Activated effector memory CD4-positive, alpha-beta T cell treated with Interleukin-2 at 50 U/mL for 16 hours (primary cell): ENCODE measurements around the gene MITF.
"Not testable (repeated sequence)": the region's sequence is repeated elsewhere in the genome, so short reads cannot be mapped to it uniquely, and the experiment has no call there.

Experiments used
- DNase-seq: peaks from one replicate; pipeline ENCODE4 v3.0.0-alpha.2; 2020

Gene MITF

DNA sequence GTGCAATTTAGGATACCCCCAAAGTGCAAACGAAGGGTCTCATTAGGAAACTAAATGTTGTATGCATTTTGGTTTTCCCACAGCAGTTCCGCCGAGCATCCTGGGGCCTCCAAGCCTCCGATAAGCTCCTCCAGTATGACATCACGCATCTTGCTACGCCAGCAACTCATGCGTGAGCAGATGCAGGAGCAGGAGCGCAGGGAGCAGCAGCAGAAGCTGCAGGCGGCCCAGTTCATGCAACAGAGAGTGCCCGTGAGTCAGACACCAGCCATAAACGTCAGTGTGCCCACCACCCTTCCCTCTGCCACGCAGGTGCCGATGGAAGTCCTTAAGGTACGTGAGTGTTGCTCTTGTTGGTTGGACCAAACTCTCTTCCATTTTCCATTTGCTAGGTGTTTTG, 139.8 kb downstream of the MITF start:
- no peak for DNase-seq

DNA sequence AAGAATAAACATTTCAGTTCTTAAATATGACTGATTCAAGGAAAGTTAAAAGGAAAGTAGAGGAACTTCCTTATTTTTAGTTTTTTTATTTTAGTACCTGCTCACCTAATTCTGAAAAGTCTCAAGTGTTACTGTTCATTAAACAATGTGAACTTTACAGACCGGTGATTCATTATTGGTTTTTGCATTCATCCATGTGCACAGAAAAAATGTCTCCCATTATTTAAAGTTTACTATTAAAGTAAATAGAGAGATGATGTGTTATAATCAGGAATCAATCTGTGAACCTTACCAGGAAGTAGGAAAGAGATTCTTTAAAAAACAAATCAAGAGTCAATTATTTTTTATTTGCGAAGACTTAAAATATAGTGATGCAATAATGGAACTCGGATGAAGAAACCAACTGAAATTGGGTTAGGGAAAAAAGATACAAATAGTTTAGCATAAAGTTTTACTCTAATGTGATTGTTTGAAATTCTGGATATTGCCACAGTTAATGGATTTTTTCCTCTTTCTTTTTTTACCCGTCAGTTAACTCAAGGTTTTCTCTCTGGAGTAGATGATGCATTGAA, 140.9 kb downstream of the MITF start:
- no peak for DNase-seq

DNA sequence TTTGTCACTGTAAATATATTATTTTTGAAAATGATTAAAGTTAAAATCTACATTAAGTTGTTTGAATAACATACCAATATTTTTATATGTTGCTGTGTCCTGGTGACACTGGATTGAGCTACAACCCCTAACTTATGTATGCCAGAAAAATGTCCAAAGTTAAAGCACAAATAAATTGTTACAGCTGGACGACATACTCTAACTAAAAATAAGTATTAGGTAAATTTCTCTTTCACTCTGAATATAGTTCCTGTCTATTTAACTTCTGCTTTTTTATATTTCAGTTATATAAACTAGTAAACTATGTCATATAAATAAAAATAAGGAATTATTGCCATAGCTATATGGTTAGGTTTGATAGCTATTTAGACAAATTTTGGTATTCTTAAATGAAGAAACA, 141.8 kb downstream of the MITF start:
- DNase-seq = no peak

DNA sequence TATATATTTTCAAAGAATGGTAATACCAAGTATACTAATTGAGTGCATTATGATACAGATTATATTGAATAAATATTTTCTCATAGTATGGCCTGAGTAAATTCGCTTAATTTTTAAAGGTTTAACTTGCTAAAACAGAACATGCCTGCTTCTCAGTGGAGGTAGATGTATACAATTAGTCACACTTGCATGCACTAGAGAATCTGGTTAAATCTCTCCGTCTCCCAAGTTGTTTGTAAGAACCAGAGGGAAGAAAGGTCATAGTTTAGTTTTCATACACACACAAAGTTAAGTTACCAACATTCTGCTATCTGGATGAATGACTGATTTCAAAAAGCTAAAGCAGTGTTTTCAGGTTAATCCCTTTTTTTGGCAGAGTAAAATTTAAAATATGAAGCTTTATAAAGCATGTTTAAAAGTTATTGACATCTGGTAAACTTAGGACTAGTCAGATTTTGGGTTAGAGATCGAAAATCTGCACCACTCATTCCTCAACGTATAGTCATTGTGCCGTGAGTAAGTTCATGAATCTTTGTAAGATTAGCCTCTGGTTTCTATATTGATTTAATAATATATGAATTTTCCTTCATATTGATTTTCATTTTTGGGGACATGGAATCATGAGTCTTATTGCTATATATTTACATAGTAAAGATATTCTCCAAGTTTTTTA, 142.6 kb downstream of the MITF start:
- DNase-seq = no peak

DNA sequence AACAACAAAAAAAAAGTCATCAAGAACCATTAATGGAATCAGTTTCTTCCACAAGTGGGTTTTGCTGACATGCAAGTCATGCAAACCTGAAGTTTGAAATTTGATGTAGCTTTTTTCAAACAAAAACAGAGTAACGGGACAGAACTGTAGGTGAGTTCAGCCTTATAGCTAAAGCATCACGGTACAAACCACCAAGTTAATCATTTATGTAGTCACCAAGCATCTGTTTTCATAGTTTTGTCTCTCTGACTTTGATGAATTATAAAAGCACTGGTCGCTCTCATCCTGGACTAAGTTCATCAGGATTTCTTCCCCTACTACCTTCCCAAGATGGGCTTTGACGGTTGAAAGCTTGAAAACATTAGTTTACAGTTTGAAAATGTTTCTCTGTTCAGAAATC, 143.3 kb downstream of the MITF start:
- no peak for DNase-seq

DNA sequence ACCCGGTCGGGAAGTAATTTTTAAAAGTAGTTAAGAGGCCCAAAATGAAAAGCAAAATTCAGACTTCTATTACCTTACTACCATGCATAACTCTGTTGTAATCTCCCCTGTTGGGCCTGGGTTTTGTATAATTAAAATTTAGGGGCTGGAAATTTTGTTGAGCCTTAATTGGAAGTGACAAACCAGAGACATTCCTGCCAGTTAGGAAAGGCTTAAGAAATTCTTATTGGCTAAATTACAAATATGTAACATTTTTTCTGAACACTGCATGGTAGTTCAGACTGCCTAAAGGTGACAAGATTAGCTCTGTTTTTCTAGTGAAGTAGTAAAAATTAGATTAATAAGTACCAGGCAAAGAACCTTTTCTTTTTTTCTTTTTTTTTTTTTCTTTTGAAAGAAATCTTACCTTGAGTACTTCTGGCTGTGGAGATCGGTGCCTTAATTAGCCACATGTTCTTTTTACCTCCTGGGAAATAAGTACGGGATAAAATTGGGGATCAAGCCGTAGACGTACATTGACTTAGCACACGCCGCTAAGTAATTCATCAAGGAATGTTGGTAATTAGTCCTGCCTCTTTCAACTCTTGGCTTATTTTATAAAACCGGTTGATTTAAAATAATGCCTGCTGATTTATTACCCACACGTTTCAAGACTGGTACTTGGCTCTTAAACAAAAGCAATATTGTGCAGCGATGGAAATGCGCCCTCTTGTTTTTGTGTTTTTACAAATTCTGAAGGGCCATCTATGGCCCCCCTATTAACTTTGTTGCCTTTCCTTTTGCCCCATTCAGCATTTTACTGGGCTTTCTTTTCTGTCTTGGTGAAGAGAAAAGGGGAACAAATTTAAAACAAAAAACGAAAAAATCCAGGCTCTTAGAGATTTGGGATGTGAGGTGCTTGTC, 149.0 kb downstream of the MITF start:
- no peak for DNase-seq

DNA sequence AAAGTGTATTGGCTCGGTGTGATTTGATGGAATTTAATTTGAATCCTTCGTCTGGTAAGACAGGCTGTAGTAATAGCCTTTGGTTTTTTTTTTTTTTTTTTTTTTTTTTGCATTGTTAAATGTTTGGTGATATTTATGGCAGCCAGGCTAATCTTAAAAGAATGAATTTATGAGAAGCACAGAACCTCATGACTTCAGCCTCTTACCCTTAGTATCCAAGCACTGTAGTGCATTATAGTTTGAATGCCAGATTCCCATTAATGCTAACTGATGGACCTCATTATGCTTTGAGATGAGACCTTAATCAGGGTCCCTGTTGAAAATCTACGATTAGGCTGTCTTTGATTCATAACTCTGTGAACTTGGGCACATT, 149.7 kb downstream of the MITF start:
- DNase-seq = no peak

DNA sequence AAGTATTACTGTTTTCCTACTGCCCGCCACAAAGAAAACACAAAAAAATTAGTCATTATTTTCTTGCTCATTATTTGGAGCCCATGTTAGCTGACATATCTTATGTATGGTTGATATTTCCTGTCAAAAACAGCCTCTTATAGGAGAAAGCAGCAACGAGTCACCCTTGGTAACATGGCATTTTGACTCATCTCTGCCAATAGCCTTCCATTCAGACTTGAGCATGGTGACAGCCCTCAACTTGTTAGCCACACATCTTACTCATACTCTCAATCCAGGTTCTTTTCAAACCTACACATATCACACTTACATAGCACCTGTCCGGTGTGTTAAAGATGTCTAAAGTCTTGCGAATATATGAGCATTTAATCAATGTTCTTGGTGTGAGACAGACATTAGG, 150.8 kb downstream of the MITF start:
- DNase-seq = no peak

DNA sequence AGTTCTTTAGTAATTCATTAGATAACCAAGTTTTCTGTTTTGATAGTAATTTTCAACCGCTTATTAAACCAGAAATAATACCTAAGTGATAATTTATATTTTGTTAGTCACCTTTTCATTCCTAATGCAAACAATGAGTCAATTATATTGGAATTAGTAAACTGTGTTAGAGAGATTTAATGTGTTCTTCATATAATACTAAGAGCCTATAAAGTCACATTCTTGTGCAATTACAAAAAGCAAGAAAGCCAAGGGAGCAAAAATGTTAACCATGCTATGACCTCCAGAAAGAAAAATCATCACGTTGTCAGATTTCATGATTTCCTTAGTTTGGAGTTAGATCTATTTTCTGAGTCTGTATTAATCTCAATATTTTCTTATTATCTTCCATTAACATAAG, 151.4 kb downstream of the MITF start:
- DNase-seq = no peak

DNA sequence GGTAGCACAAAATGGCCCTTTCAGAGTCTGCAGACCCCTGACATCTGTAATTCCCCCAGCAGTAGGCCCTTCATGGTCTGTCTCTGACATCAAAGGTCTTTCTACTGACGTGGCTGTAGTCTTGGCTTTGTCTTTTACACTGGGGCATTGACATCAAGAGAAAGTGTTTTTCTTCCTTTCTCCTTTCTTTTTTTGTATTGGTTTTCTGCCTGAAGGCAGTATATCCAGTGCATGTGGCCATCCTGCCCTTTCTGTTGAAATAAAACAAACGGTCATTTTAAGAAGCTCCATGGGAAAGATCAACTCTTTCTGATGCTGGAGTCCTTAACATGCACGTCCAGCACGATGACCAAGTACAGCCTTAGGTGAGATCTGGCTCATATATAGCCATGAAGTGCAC, 153.4 kb downstream of the MITF start:
- DNase-seq = no peak

DNA sequence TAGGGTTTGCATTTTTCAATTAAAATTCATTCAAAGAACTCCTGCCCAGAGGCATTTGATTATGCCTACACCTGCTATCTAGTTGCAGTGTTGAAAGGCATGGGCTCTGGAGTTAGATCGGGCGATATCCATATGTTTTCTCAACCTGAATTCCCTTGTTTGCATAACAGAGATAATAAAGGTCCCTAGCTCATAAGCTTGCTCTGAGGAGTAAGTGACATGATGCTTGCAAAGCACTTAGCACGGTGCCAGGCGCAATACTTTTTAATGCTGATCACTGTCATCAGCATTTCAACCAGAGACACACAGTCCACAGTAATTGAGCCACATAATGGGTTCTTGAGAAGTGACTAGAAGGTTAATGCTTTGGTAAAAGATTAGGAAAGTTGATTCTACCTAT, 154.0 kb downstream of the MITF start:
- no peak for DNase-seq

DNA sequence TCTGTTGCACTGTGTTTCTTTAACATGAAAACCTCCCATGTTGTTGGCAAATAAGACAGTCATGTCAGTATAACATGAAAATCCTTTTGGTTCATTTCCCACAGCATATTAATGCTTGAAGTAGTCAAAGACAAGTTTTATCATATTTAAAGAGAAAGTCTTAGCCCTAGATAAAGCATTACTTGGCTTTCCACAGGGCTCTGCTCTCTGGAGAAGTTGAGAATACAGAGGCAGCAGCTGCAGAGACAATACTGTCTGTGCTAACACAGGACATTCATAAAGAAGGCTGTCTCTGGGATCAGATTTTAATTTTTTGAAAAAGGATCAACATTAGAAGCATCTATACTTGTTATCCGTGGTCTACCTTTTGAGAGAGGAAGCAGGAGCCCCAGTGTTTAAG, 156.8 kb downstream of the MITF start:
- DNase-seq = no peak

DNA sequence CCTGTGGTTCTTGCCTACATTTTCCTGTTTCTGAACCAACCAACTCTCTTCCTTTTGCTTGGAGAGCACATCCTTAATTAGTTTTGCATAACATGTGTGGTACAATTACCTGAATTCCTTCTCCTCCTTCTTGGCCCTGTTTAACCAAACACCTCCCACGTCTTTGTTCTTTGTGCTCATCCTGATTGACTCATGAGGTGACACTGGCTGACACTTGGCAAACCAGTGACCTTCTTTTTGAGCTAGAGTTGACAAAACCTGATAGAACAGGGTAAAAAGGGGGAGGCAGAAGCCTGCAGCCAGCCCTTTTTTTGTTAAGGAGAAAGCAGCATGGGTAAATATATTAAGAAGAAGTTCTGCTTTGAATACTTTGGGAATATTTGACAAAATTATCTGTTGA, 161.1 kb downstream of the MITF start:
- DNase-seq = no peak

DNA sequence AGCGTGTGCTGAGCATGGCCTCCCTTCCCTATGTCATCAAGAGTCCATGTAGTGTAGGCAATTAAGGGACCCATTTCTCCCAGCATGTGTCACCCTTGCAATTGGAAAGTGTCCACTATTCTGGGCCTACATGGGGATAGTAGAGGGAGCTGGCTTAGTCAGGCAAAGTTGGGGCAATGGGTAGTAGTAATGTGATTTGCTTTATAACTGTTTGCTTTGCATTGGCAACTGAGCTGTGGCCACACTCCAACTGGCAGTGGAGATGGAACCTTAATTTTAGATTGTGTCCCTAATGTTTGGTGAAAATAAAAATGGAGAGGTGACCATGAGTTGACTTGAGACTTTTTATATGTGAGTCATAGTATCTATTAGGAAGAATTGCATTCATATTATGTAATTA, 162.5 kb downstream of the MITF start:
- no peak for DNase-seq

DNA sequence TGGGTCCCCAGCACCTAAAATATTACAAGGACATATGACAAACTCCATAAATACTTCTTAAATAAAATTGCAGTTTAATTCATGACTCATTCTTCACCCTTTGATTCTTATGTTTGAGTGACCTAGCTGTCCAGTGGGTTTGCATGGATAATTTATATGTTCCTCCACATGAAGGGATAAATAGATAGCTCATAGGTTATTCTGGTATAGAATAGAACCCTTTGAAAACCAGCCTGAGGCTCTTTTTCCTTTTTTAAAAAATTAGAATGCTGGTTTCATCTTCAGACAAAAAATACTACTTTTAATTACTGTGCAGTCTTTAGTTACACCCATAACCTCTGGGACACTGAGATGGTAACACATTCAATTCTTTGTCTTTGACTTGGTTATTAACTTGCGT, 163.1 kb downstream of the MITF start:
- no peak for DNase-seq

DNA sequence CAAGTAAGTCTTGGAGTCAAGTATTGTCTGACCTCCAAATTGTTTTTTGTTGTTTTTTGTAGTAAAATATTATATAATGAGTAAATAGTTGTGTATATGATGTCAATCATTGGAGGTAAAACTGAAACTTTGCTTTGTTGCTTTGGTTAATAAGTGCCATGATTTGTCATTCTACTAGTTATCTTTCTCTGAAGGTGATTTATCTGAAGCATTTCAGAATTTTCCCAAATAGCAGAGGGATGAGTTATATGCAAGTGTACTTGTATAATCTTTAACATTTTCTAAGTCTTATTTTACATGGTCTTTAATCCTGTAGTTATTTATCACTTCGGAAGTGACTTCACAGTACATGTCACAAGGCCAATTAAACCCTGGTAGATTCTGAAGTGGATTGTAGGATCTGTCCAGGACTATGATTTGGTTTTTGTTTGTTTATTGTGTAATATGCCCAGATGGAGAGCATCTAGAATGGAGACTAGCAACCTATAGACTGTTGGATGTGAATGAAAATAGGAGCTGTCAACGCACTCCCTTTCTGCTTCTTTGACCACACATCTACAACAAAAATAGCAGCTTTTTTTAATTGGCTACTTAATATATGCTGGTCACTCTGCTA, 167.2 kb downstream of the MITF start:
- DNase-seq = no peak

DNA sequence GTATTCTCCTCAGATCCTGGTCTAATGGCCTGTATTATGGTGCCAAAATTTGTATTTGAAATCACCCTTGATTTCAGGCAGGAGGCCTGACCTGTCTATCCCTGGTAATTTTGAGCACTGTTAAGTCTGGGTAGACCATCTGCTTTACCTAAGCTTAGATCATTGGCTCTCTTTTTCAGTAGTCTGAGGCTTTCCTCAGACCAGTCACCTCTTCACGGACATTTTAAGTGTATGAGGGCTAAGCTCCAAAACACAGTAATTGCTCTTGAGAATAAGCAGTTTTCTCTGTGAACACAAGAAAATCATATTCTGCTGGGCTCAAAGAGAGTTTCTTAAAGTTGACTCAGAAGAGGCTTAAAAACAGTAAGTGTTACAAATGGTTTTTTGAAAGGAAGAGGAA, 168.3 kb downstream of the MITF start:
- no peak for DNase-seq

DNA sequence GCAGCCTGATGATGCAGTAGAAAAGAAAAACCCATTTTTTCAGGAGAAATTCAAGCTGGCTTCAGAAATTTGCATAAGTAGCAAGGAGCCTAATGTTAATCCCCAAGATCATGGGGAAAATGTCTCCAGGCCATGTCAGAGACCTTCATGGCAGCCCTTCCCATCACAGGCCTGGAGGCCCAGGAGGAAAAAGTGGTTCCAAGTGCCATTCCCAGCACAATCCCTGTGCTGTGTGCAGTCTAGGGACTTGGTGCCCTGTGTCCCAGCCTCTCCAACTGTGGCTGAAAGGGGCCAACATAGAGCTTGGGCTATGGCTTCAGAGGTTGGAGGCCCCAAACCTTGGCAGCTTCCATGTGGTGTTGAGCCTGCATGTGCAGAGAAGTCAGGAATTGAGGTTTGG, 170.6 kb downstream of the MITF start:
- DNase-seq = not testable (repeated sequence)

DNA sequence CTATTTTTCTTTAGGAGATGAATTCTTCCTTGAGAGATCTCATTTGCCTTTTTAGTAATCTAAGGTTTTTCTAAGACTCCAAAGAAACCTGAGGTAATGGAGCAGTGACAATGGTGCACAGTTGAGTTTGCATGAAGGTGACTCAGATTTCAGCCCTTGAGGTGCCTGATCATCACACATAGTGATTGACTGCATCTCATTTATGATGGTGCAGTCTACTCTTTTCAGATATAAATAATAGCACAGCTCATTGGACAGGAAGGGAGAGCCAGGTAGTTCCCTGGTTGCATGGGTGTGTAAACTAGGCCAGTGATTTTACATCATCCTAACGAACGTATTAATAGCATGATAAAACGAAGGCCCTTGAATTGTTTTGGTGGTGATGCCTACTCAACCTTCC, 174.2 kb downstream of the MITF start:
- DNase-seq = no peak

DNA sequence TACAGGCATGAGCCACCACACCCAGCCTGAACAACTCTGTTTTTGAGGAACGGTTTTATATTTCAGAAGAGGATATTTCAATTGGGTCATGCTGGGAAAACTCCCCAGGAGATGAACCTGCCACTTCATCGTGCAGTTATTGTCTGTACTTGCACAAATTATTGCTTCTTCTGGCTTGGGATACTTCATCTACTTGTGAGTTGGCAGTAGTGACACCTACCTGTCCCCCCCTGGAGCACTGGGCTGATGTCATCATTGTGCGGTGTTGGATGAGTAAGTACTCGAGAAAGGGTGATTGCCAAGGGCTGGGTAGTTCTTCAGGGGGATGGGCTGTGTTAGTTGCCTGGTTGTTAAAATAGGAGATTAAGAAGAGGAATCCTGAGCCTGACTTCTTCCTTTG, 175.1 kb downstream of the MITF start:
- DNase-seq = no peak

DNA sequence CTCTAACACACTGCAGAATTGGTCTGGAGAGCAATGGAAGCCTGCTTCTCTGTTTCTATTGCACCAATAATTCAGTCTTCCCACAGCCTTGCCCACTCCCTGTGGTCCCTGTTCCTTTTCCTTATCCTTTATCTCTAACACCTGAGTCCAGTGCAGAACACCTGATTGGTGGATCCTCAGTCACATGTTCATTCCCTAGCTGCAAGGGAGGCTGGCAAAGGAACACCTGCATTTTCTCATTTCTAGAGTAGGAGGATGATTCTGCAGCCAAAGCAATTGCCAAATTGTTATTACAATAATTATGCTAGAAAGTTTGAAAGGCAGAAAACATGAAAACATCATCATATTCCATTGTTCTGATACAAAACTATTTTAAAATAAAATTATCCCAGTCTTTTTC, 176.5 kb downstream of the MITF start:
- no peak for DNase-seq

DNA sequence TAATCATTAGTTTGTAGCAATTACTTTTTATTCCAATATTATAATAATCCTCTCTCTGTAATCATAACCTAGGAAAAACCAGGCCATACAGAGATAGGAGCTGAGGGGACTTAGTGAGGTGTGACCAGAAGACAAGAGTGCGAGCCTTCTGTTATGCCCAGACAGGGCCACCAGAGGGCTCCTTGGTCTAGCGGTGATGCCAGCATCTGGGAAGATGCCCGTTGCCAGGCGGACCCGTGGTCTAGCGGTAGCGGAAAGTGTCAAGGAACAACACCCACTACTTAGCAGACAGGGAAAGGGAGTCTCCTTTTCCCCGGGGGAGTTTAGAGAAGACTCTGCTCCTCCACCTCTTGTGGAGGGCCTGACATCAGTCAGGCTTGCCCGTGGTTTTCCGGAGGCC, 180.7 kb downstream of the MITF start:
- not testable (repeated sequence) for DNase-seq

DNA sequence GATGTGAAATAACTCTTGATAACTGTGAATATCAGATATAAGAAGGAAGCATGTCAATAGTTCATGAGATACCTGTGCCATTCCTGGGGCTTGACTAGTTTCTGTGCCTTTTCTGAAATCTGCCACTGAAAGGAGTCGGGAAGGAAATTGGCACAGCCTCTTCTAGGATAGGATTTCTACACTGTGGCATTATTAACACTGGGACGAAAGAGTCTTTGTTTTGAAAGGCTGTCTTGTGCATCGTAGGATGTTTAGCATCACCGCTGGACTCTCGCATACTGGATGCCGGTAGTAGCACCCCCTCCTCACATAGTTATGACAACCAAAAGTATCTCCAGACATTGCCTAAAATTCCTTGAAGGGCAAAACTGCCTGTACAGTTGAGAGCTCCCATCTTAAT, 182.4 kb downstream of the MITF start:
- DNase-seq = no peak

DNA sequence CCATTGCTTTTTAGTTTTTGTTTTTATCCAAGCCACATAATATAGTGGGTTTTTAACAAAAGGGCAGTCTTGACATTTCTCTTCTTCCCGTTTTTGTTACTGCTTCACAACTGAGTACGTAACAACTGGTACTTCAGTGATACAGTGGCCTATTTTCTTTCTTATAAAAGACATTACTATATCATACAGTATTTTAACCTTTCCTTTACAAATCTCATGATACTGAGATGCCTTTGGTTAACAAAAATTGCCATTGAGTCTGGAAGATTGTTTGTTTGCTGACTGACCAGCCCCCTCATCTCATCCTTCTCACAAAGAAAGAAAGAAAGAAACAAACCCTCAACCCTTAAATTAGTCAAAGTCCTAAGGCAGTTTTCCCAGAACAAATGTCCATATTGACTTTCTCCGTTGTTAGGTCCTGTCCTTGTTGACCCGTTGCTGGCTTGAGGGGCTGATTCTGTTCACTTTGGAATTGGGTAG, 183.3 kb downstream of the MITF start:
- DNase-seq = no peak
